Keratinocyte (primary cell): Measurements from ENCODE around the gene CTNNA3.

ENCODE experiments used
- EZH2 ChIP-seq: IDR thresholded peaks from one replicate; pipeline ENCODE4 v1.6.1; 2012; ENCODE audit warnings: inconsistent platforms, mild to moderate bottlenecking, low read length, moderate library complexity
- TF ChIP-seq, protein P1 (sequence below), 3 experiments: IDR thresholded peaks in 1 of 3; conservative IDR thresholded peaks in 1 of 3; optimal IDR thresholded peaks in 1 of 3; 2 replicates in 2 of 3; 3 replicates in 1 of 3; pipeline versions ENCODE3 to v1.5.1; 2011; ENCODE audit warnings: low read length in 3 of 3, mild to moderate bottlenecking in 3 of 3, moderate library complexity in 2 of 3, control low read depth in 1 of 3, inconsistent platforms in 1 of 3; ENCODE audit not compliant: insufficient read depth in 2 of 3; ENCODE audit errors: extremely low read depth in 1 of 3

DNA sequence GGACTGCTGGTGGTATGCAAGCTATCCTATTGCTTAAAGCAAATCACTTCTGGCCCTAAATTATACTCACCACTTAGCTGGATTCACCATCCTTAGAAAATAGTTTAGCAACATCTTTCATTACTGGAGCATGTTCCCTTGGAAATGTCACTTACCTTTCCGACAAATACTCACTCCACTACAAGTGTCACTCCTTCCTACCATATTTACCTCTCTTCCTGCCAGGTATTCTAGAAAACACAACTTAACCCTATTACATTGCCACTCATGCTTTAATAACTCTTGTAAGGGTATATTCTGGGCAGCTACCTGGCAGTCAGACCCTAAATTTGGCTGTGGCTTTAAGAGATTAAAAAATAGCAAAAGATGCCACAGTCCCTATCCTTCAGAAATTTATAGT lies 37.5 kb upstream of the CTNNA3 start:
- TF ChIP-seq, protein P1, sequence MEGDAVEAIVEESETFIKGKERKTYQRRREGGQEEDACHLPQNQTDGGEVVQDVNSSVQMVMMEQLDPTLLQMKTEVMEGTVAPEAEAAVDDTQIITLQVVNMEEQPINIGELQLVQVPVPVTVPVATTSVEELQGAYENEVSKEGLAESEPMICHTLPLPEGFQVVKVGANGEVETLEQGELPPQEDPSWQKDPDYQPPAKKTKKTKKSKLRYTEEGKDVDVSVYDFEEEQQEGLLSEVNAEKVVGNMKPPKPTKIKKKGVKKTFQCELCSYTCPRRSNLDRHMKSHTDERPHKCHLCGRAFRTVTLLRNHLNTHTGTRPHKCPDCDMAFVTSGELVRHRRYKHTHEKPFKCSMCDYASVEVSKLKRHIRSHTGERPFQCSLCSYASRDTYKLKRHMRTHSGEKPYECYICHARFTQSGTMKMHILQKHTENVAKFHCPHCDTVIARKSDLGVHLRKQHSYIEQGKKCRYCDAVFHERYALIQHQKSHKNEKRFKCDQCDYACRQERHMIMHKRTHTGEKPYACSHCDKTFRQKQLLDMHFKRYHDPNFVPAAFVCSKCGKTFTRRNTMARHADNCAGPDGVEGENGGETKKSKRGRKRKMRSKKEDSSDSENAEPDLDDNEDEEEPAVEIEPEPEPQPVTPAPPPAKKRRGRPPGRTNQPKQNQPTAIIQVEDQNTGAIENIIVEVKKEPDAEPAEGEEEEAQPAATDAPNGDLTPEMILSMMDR (optimal IDR thresholded peaks at IDR 0.05 in 1 of 3, IDR thresholded peaks at IDR 0.05 in 1 of 3, conservative IDR thresholded peaks at IDR 0.05 in 1 of 3; ENCODE audit: extremely low read depth in 1 of 3, insufficient read depth in 2 of 3, low read length in 3 of 3) = no peak
- TF ChIP-seq EZH2 = no peak
